CD4-positive, alpha-beta T cell treated with Interleukin-12 subunit alpha and Interleukin-12 subunit beta, for 1 hour (primary cell): ENCODE measurements around the gene ANAPC2.
"Not testable (repeated sequence)": the region's sequence is repeated elsewhere in the genome, so short reads cannot be mapped to it uniquely, and the experiment has no call there.

Source experiments
- DNase-seq: peaks from one replicate; pipeline ENCODE4 v3.0.0-alpha.2; 2020

ANAPC2 gene

DNA sequence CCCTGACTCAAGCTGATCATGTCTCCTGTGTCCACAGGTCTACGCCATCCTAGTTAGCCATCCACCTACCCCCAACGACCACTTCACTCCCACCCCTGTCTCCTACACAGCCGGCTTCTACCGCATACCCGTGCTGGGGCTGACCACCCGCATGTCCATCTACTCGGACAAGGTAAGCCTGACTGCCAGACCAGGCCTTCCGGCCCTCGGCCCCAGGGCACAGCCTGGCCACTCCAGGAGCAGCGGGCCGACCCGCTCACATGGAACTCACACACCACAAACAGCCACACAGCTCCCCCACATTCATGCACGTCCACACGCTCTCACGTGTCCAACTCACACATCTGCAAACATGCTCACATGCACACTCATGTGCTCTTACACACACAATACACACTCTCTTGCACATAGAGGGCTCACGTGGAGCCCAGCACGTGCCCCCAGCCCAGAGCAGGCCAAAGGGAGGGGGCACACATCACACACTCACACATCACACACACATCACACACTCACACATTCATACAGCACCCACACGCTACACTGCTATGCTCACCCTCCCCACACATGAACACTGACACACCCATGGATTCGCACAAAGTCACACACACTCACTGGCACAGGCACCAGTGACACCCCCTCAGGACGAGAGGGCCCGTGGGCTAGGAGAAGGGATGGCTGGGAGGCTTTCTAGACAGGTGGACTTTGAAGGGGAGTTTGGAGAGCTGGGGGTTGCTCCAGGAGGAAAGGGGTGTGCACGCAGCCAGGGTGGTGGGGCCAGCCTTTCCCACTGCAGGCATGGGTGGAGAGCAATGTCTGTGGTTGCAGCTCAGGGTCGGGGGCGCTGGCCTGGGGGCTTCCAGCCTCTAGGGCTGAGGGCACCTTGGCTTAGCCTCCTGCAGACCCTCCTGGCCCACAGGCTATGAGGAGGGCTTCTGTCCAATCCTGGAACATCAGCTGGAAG, 46.1 kb downstream of the ANAPC2 start:
- no peak for DNase-seq

DNA sequence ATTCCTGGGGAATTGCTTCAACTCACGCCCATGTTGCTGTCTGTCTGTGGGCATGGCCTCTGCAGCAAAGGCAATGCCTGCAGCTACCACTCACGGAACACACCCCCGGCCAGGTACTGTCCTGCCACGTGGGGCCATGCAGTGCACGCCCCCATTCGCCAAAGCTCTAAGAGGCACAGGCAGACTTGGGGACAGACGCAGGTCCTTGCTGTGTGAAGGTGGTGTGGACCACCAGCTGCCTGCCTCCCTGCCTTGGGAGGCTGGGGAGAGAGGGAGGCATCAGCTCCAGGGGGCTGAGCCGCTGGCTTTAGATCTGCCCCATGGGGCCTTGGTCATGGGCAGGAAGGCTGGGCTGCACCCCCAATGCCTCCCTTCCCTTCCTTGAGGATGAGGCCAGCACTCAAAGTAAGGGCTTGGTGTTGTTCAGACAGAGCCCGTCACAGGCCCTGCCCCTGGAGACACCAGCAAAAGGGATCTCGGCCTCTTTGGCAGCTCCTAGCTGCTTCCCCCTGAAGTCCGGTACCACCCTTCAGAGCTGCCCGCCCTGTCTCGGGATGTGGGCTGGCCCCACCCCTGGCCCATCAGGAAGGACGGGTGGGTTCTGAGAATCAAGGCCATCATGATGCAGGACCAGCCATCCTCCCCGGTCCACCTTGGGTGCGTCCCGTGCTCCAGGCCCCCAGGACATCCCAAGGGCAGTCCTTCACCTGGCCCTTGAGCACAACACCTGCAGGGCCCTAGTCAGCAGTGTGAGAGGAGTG, 47.1 kb downstream of the ANAPC2 start:
- no peak for DNase-seq

GRCh38 chr9:137140151-137141012, 48.0 kb downstream of the ANAPC2 start:
- no peak for DNase-seq

DNA sequence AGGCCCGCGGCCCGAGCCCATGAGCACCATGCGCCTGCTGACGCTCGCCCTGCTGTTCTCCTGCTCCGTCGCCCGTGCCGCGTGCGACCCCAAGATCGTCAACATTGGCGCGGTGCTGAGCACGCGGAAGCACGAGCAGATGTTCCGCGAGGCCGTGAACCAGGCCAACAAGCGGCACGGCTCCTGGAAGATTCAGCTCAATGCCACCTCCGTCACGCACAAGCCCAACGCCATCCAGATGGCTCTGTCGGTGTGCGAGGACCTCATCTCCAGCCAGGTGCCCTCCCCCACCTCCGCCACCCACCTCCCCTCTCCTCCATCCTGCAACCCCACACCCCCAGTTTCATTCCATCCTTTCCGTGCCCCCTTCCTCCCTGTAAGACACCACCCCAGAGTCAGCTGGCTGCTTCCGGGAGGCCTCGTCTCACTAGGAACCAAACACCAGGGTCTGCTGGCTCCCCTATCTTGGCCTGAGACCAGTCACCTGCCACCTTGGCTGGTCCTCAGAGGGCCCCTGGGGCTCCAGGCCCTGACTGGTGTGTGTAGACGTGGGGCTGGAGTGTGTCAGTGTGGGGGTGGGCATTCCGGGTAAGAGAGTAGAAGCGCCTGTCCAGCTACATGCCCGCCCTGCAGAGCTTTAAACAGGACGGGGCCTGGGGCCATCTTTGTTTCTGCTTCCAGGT, 48.8 kb downstream of the ANAPC2 start:
- DNase-seq = no peak

- peak; percentile 28 for DNase-seq
These were observed 49.5 kb downstream of the ANAPC2 start, which contains the start of gene GRIN1 for GRCh38 chr9:137138722-137139467. GRIN1 (plus strand) TSS chr9:137139154; CDS start chr9:137139487, 333 bp downstream.

- DNase-seq = no peak
These were observed 50.2 kb downstream of the ANAPC2 start for GRCh38 chr9:137138058-137138721.

GRCh38 chr9:137136881-137137607, 51.3 kb downstream of the ANAPC2 start:
- no peak for DNase-seq

DNA sequence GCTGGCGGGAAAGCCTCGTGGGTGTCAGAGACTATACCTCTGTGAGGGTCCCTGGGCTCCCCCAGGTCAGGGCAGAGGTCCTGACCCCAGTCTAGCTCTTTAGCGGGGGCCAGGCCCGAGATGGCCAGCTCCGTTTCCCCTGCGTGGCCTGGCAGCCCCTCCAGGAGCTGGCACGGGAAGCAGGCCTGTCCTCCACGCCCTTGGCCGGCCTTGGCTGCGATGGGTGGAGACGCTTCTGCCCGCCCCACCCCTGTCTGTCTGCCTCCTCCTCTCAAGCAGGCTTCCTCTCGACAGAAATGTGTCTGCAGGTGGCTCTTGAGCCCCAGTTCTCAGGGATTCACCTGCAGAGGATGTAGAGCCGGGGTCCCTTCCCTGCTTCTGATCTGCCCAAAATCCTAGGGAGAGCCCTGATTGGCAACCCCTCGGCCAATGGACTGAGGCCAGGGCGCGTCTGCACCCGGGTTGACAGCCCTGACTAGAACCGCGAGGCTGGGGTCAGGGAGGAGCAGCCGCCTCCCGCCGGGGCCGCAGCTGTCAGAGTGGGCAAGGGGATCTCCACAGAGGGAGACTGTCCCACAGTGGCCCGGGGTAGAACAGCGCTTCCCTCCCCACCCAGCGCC, 52.0 kb downstream of the ANAPC2 start:
- DNase-seq = no peak

- not testable (repeated sequence) for DNase-seq
These were observed 53.2 kb downstream of the ANAPC2 start for GRCh38 chr9:137135154-137135553.

- DNase-seq = no peak
These were observed 54.2 kb downstream of the ANAPC2 start for GRCh38 chr9:137134191-137134590.

DNA sequence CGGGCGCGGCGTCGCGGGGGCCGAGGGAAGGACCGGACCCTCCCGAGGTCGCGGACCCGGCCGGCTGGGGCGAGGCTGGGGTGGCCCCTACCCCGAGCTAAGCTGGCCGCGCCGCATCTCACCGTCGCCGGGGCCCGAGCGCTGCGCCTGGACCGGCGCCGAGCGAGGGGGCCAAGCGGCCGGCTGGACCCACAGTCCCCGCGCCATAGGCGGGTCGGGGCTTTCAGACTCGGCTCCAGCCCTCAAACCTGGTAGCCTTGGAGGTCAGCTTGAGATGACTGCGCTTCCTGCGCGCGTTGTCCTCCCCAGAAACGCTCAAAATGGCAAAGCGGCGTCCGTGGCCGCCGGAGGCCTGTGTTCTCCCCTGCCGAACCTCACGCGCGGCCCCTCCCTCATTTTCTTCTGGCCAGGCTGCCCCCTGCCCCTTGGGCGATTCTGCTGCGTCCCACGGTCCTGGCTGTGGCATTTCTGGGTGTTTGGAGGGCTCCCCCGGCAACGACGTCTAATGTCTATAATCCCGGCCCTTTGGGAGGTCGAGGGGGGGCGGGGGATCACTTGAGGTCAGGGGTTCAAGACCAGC, 58.1 kb downstream of the ANAPC2 start:
- DNase-seq = no peak

GRCh38 chr9:137129456-137130175, 58.7 kb downstream of the ANAPC2 start:
- peak; percentile 91 for DNase-seq

- peak; percentile 33 for DNase-seq
These were observed 59.4 kb downstream of the ANAPC2 start for GRCh38 chr9:137128862-137129455.

DNA sequence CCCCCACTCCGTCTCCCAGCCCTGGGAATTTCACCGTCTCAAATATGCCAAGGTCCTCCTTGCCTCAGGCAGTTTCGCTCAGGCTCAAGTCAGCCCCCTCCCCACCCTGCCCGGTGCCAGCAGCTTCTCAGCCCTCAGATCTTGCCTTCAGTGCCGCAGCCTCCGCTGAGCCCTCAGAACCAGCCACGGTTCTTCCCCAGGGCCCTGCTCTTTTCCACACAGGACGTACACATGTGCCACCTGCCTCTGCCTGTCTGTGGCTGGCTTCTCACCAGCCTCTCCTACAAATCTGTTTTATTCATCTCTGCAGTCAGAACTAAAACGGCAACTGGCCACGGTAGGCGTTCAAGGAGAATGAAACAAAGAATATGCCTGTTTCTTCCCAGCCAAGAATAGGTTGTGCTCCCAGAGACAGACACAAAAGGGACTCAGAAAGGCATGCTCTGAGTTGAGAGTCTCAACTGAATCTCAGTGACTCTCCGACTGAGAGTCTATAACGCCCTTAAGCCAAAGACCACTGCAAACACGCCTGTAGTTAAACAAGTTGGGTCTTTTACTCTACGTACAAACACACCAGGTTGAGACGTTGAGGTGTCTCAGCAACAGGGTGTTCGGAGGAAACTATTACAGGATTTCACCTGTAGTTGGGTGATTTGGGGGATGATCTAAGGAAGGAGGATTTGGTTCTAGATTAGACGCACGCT, 60.0 kb downstream of the ANAPC2 start:
- DNase-seq = peak; percentile 27

- DNase-seq = peak; percentile 53
These were observed 60.8 kb downstream of the ANAPC2 start for GRCh38 chr9:137127301-137128157.

GRCh38 chr9:137126786-137127185, 61.6 kb downstream of the ANAPC2 start:
- DNase-seq = no peak
